Dedifferentiated amniotic fluid mesenchymal stem cell (primary cell): ENCODE data around the gene ISL2.
A peak's percentile ranks its signal among the peaks of the same experiment; 100 is the strongest.
"Not testable (repeated sequence)": the region's sequence is repeated elsewhere in the genome, so short reads cannot be mapped to it uniquely, and the experiment has no call there.

ENCODE experiments used
- DNase-seq: peaks from one replicate; pipeline ENCODE4 v3.0.0-alpha.2; 2016; ENCODE audit errors: extremely low spot score

ISL2 gene

DNA sequence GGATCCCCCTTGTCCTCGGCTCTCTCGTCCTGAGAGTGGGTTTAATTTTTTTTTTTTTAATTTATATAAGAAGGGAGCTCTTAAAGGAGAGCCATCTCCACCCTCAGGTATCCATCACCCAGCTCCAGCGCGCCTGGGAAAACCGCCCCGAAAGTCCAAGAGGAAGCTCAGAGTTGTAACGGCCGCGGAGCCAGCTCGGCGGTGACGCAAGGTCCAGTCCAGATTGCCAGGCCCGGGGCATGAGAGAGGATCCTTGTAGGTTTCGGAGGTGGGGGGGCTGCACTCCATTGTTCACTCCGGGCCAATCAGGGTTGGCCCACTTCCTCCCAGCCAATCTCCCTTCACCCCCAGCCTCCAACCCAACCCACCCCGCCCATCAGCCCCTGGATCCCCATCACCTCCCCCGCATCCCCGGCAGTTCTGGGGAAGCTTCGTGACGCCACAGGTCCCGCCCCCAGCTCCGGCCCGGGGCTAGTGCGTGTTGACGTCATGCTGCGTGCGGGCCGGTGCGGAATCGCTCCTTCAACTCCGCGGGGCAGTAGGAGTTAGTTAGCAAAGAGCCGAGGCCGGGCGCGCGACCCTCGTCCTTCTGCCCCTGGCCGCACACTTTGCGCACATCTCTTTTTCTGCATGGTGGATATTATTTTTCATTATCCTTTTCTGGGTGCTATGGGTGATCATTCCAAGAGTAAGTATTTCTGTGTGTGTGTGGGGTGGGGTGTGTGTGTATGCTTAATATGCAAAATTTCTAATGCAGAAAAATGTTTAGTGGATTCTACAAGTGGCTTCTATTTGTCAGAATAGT lies at the start of gene ISL2:
Gene ISL2, plus strand, starts transcription at position 520 of the 805 bp plus-strand sequence. Its CDS starts 111 bp downstream, at position 631.
- DNase-seq, result no peak

DNA sequence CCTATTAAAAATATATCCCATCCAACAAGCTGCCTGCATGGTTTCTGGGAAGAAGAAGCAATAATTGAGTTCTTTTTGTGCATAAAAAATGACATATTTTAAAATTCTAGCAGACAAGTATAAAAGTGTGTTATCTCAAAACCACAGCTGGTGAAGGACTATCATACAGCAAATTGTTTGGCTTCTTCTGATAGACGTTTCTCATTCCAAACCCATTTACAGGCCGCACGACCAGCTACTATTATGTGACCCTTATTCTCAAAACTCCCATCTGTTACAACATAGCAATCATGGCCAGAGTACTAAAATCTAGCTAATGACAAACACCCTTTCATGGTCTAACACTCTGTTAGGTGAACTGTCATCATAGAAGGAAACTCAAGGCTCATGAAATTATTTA lies 47.0 kb upstream of the ISL2 start:
- no peak for DNase-seq

DNA sequence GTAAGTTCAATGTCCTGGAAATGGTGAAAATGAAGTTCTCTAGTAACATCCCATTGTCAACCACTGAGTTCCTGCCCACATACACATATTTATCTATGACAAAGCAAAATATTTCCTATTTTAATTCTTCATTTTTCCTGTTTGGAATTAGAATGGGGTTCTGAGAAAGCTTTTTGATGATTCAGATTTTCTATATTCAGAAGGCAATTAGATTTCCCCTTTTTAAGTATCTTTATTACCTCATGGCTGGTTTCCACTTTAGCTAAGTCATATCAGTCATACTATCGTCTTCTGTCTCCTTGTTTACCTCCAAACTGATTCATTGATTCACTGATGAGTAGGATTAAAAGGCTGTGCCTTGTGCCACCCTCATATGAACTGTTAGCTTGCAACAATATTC lies 43.2 kb upstream of the ISL2 start:
- DNase-seq, result no peak

DNA sequence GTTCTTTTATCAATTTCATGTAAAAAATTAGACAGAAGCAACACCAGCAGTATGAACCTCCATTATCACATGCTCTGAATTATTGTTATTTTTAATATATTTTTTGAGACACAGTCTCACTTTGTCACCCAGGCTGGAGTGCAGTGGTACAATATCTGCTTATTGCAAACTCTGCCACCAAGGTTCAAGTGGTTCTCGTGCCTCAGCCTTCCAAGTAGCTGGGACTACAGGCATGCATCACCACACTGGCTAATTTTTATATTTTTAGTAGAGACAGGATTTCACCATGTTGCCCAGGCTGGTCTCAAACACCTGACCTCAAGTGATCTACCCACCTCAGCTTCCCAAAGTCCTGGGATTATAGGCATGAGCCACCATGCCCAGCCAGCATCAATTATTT lies 42.1 kb upstream of the ISL2 start:
- DNase-seq, result not testable (repeated sequence)

DNA sequence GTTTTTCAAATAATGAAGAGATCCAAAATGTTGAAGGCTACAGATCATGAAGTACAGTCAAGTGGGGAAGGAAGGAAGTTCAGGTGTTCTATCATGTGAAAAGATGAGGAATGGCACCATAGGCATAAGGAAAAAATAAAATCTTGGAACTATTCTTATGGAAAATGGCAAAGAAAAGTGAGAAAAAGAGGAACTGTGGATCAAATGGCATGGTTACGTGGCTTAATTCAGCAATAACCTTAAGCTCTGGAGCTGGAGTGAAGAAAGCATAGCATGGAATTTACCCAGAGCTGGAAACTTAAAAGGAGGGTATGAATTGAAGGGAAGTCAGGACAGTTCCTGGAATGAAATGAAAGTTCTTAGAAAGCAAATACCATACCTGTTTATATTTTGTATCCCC lies 39.7 kb upstream of the ISL2 start:
- no peak for DNase-seq

DNA sequence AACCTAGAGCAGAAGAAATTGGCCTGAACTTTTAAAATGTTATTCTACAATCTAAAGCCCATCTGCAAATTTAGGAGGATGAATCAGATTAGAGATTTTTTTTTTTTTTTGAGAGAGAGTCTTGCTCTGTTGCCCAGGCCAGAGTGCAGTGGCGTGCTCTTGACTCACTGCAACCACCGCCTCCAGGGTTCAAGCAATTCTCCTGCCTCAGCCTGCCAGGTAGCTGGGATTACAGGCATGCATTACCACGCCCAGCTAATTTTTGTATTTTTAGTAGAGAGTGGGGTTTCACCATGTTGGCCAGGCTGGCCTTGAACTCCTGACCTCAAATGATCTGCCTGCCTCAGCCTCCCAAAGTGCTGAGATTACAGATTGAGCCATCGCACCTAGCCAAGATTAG lies 38.6 kb upstream of the ISL2 start:
- not testable (repeated sequence) for DNase-seq

DNA sequence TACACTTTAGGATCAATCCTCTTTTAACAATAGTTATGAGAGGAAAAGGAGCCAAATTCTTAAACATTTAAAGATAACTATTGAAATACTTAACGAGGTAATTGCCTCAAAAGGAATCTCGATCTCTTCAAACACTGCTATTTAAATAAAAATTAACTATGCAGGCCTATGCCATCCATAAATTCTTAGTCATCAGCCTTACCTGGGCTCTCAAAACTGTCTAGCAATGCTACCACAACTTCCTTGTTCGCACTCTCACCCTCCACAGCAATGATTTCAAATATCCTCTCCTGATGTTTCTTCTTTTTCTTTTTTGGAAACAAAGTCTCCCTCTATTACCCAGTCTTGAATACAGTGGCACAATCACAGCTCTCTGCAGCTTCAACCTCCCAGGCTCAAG lies 37.6 kb upstream of the ISL2 start:
- no peak for DNase-seq

DNA sequence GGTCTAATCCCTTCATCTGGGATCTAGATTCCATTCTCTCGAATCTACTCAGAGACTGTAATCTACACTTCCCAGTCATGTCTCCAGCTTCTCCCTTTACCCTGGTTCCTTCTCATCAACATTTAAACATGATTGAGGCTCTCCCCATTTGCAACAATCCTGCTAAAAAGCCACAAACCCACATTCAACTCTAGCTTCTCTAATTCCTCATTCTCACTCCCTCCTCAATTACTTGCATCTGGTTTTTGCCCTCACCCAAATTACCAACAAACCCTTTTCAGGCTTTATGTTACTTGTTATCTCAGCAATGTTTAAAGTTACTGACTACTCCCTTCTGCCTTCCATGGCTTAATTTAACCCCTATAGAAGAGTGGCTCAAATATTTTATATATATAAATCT lies 36.8 kb upstream of the ISL2 start:
- DNase-seq, result no peak

DNA sequence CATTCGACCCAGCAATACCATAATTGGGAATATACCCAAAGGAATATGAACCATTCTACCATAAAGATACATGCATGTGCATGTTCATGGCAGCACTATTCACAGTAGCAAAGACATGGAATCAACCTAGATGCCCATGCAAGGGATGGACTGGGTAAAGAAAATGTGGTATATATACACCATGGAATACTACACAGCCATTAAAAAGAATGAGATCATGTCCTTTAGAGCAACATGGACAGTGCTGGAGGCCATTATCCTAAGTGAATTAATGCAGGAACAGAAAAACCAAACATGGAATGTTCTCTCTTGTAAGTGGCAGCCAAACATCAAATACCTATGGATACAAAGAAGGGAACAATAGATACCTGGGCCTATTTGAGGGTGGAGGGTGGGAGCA lies 32.7 kb upstream of the ISL2 start:
- DNase-seq, result no peak

DNA sequence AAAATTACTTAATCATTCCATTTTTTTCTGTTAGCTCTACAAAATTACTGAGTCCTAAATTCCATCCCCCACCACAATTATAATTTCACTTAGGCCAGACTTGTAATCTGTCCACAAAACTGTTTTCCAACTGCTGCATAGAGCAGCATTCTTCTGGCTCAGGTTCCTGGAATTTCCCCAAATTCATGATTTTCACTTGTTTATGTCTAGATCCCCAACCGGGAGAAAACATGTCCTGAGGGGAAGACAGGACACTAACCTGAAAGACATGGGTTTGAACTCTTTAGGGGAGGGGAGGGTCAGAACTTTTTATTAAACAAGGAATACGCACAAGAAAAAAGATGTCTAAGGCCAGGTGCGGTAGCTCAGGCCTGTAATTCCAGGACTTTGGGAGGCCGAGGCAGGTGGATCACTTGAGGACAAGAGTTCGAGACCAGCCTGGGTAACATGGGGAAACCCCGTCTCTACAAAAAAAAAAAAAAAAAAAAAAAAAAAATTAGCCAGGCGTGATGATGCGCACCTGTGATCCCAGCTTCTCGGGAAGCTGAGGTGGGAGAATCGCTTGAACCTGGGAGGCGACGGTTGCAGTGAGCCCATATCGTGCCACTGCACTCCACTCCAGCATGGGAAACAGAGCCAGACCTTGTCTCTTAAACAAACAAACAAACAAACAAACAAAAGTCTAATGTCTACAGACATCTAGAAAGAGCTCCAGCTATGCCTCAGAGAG lies 26.8 kb upstream of the ISL2 start:
- no peak for DNase-seq

DNA sequence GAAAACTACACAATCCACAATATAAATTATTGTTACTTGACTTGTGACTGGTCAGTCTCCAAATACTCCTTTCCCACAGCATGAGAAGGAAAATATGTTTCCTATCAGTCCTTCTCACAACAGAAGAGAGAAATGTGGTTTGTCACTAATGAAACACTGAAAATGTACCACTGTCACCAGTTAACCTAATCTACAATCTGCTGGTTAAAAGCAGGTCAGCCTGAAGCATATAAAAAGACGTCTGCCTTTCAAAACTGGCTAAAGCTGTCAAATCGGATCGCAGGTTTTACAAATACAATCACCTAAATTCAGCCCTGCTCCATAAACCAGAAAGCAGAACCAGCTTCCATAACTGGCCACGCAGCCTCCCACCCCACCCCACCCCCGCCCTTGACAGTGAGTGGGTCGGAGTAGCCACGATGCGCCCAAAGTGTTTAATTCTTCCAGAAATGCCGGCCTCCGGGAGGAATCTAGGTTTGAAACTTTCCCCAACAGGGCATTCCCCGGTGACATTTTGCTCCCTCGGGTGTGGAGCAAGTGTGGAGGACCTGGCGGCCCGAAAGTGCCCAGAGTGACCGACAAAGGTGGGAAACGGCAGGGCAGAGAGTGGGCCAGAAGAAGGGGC lies 26.0 kb upstream of the ISL2 start:
- DNase-seq, result no peak

DNA sequence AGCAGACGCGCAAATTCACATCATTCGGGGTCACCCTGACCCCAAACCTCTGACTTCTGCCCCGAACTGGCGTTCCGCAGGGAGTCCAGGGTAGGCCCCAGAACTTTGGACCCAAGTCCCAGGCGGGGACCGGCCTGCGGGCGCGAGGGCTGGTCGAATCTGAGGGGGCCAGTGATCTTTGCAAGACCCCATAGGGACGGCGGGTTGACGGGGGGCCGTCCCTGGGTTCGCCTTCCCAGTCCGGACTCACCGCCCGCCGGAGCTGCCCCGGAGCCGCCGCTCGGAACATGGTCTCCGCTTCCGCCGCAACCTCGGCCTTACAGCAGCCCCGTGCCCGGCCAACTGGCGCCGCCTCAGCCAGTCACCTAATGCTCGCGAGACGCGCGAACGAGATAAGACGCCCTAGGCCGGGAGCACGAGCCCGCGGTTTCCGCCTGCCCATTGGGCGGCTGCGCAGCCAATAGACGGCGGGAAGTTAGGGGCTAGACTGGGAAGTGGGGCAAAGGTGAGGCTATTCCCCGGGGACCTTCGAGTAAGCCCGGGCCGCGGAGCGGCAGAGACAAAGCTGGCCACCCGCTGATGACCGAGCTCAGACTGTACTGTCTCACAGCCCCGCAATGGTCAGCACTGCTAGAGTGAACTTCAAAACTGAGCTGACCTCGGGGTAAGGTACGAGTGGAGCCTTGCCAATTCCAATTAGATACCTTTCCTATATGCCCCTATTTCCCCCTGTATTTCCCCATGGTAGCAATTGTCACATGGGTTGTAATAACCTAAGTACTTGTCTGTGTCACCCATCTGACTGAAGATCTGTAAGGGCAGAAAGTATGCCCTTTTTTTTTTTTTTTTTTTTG lies 25.2 kb upstream of the ISL2 start, which contains the start of gene ETFA:
Gene ETFA, minus strand, starts transcription at position 370 of the 854 bp plus-strand sequence. Its CDS starts 81 bp downstream, at position 289.
- peak; percentile 97 for DNase-seq

DNA sequence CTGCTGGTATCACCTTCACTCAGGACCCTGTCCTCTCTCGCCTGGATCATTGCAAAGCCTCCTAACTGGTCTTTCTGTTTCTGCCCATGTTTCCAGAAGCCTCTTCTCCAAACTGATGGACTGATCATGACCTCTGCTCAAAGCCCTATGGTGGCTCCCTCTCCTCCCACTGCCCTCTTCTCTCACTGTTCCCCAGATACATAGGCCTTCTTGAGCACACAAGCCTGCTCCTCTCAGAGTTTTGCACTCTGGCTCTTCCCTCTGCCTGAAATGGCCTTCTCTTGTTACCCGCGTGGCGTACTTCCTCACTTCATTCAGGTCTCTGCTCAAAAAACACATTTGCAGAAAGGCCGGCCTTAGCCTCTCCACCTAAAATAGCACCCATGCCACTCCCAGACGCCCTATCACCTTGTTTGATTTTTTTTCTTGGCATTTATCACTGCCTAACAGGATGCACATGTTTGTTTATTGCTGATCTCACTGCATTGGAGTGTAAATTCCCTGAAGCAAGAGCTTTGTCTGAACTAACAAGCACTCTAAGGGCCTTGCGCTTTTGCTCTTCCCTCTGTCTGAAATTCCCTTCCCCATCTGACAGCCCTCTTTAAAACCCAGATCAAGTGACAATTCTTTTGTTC lies 23.9 kb upstream of the ISL2 start:
- no peak for DNase-seq

DNA sequence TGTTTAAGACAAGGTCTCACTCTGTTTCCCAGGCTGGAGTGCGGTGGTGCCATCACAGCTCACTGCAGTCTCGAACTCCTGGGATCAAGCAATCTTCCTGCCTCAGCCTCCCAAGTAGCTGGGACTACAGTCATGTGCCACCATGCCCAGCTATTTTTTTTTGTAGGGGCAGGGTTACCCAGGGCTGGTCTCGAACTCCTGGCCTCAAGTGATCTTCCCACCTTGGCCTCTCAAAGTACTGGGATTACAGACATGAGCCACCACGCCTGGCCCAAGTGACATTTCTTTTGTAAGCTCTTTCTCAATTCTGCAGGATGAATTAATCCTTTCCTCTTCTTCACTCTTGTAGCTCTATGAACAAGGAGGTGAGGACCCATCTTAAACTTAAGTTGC lies 23.4 kb upstream of the ISL2 start:
- not testable (repeated sequence) for DNase-seq

DNA sequence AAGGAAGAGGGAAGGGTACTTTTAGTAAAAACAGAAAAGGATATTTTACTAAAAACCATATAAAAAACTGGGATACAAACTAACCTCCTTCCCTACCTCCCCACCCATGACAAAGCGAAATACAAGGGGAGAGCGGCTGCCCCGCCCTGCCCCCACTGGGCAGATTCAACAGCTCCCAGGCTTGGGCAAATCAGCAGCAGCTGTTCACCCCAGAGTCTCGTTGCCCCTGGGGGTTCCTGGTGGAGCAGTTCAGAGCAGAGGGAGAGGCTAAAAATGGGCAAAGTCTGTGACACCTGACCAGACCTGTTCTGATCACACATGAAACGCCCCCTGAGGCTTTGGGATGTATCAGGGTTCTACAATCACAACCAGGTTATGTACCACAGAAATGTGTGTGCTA lies 22.8 kb upstream of the ISL2 start:
- no peak for DNase-seq

DNA sequence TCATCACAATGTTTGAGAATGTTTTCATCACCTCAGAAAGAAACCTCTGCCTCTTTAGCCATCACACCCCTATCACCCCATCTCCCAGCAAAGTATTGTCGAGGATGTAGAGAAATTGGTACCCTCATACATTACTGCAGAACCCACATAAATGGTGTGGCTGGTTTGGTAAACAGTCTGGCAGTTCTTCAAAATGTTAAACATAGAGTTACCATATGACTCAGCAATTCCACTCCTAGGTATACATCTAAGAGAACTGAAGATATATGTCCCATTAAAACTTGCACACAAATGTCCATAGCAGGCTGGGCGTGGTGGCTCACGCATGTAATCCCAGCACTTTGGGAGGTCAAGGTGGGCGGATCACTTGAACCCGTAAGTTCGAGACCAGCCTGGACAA lies 16.6 kb upstream of the ISL2 start:
- no peak for DNase-seq

DNA sequence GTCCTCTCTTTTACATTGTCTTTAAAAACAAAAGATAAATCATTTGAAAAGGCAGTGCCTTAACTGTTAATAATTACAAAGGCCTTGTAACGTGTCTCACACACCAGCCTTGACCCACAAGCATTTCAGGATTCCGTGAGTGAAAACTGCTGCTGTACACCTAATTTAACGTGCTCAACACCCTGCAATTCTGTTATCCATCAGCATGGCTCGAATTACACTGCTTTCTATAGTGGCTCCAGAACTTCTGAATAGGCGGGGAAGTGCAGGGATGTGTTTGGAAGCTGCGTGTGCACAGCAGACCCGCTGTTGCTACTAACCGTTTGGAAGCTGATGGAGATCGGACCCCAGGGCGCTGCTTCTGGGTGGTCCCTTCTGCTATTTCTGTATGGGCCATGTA lies 15.4 kb upstream of the ISL2 start:
- DNase-seq, result no peak

DNA sequence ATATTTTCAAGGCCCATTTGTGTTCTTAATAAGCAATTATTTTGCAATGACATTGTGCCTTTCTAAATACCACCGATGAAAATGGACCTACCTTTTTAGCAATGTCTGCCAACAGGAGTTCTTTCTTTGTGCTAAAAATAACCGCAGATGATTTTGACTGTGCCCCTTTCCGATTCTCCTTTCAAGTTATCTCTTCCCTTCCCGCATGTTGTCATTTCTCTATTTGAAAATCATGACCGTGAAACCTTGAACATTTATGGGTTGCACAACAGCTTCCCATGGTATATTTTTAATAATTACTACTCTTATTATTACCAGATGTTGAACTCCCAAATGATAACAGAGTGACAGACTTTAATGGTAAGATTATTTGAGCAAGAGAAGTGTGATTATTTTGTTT lies 15.0 kb upstream of the ISL2 start:
- no peak for DNase-seq

DNA sequence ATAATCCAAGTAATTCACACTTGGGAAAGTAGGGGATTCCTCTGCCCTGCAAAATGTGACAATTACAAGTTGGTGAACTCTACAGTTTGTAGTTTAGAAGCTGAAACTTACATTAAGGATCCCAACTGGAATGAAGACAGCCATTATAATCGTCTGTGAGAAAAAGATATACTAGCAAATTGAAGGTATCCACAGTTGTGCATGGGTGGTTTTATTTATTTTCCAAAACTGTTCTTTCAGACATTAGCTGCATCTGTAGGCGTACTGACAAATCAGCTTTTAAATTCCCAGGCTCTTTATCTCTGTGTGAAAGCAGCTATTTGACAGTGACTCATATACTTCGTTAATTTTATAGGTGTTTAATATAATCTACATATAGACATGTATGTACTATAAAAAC lies 12.5 kb upstream of the ISL2 start:
- no peak for DNase-seq

DNA sequence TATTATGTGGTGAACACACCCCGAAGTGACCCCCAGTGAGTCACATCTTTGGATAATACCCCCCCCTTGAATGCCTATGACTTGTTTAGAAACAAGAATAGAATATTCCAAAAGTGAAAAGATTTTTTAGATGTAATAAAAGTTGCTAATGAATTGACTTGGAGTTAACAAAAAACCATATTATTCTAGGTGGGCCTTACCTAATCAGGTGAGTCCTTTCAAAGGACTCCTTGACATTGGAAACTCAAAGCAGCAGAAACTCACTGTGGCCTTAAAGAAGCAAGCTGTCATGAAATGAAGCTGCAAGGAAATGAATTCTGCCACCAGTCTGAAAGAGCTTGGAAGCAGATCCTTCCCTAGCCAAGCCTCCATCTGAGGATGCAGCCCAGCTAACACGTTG lies 10.9 kb upstream of the ISL2 start:
- DNase-seq, result no peak
